Uterus (tissue), 4 donors: ENCODE data around the gene PLPPR5. TPM values are rescaled to one million over a fixed set of nuclear protein-coding genes. Genes with fewer than 3 reads are reported as not detected.
"Not testable (repeated sequence)": the region's sequence is repeated elsewhere in the genome, so short reads cannot be mapped to it uniquely, and the experiment has no call there.

Experiments used
- DNase-seq, 2 donors: peaks; one replicate each; pipeline ENCODE4 v3.0.0-alpha.2; 2019 to 2020
- H3K27ac ChIP-seq, 2 donors: fragments of 200-600 bp; sonication (generic); 1 replicate in 1 of 2; 2 replicates in 1 of 2; pipeline ENCODE4 v1.5.1; 2016 to 2018
- H3K27me3 ChIP-seq, 2 donors: fragments of 200-600 bp; sonication (generic); one replicate each; pipeline ENCODE4 v1.5.1; 2018 to 2019; ENCODE audit warnings: control low read depth in 1 of 2
- H3K36me3 ChIP-seq, 2 donors: fragments of 200-600 bp; sonication (generic); one replicate each; pipeline ENCODE4 v1.5.1; 2019; ENCODE audit warnings: control low read depth in 1 of 2
- H3K4me1 ChIP-seq, 2 donors: fragments of 200-600 bp; sonication (generic); one replicate each; pipeline ENCODE4 v1.5.1; 2018 to 2019; ENCODE audit warnings: control low read depth in 1 of 2
- H3K4me3 ChIP-seq, 2 donors: fragments of 200-600 bp; sonication (generic); 1 replicate in 1 of 2; 2 replicates in 1 of 2; pipeline ENCODE4 v1.5.1; 2018 to 2019; ENCODE audit warnings: mild to moderate bottlenecking in 1 of 2
- H3K9me3 ChIP-seq, 2 donors: fragments of 200-600 bp; sonication (generic); one replicate each; pipeline ENCODE4 v1.5.1; 2019; ENCODE audit warnings: control low read depth in 1 of 2
- CTCF ChIP-seq, 4 experiments: fragments of 200-600 bp in 2 of 4; fragments of 450-650 bp in 2 of 4; sonication (generic) in 2 of 4; IDR thresholded peaks; one replicate each; pipeline ENCODE4 v1.5.1; 2016 to 2019; ENCODE audit warnings: antibody characterized with exemption in 4 of 4, mild to moderate bottlenecking in 2 of 4, moderate library complexity in 1 of 4
- POLR2A ChIP-seq, 2 donors: fragments of 450-650 bp; IDR thresholded peaks; one replicate each; pipeline ENCODE4 v1.6.1; 2016; ENCODE audit warnings: antibody characterized with exemption in 2 of 2, mild to moderate bottlenecking in 1 of 2, moderate library complexity in 1 of 2
- intact Hi-C: fragments of 100-400 bp; cut with DNase I; formaldehyde crosslinking; loops from one replicate; pipeline ENCODE4 v1.15.1; 2023; ENCODE audit warnings: low total_unique reads
- total RNA-seq, 4 donors: library from RNA; depleted of rRNA in 3 of 4; stranded (reverse); fragments of >200 nt in 3 of 4; gene quantifications; one replicate each; pipeline versions ENCODE4 v1.1.0 to v1.2.4, GENCODE V29; 2014 to 2023
- donor health status: DM: yes; HTN: yes; CAD: no.

PLPPR5 gene
- total RNA-seq, 4 donors from 2014 or later: 0.76 TPM; not detected in 3

- DNase-seq: no peak
- Histone ChIP-seq H3K4me3 (no peak overlapping the region), H3K27me3 (no peaks in the 10 kb centered on the region), H3K4me1 (no peaks in the 10 kb centered on the region), H3K36me3 (no peaks in the 10 kb centered on the region), H3K9me3 (no peaks in the 10 kb centered on the region), H3K27ac (no peak overlapping the region)
- TF ChIP-seq CTCF (IDR thresholded peaks at IDR 0.05): no peak
- no peak for TF ChIP-seq POLR2A (IDR thresholded peaks at IDR 0.05)
- intact Hi-C loops: no loop called here
Observed at GRCh38 chr1:98888869-98889268, 115.8 kb downstream of the PLPPR5 start.

GRCh38 chr1:98887507-98887906 is 117.2 kb downstream of the PLPPR5 start:
- TF ChIP-seq POLR2A (IDR thresholded peaks at IDR 0.05) (no peak), CTCF (IDR thresholded peaks at IDR 0.05) (no peak)
- intact Hi-C loops: no loop called here
- Histone ChIP-seq H3K9me3 (no peaks in the 10 kb centered on the region), H3K4me3 (no peak overlapping the region), H3K4me1 (no peaks in the 10 kb centered on the region), H3K27me3 (no peaks in the 10 kb centered on the region), H3K27ac (no peak overlapping the region), H3K36me3 (no peaks in the 10 kb centered on the region)
- DNase-seq: no peak

- Histone ChIP-seq H3K36me3 (no peaks in the 10 kb centered on the region), H3K4me3 (no peak overlapping the region), H3K9me3 (no peaks in the 10 kb centered on the region), H3K27me3 (no peaks in the 10 kb centered on the region), H3K27ac (no peak overlapping the region), H3K4me1 (no peaks in the 10 kb centered on the region)
- no peak for DNase-seq
- TF ChIP-seq POLR2A (IDR thresholded peaks at IDR 0.05) (no peak), CTCF (IDR thresholded peaks at IDR 0.05) (no peak)
- intact Hi-C loops: no loop called here
Observed at GRCh38 chr1:98884864-98885263, 119.8 kb downstream of the PLPPR5 start.

- TF ChIP-seq CTCF (IDR thresholded peaks at IDR 0.05) (no peak), POLR2A (IDR thresholded peaks at IDR 0.05) (no peak)
- Histone ChIP-seq H3K4me3 (no peak overlapping the region), H3K27ac (no peak overlapping the region), H3K36me3 (no peaks in the 10 kb centered on the region), H3K27me3 (no peaks in the 10 kb centered on the region), H3K9me3 (no peaks in the 10 kb centered on the region), H3K4me1 (no peaks in the 10 kb centered on the region)
- intact Hi-C loops: no loop called here
- no peak for DNase-seq
Observed at GRCh38 chr1:98881901-98882300, 122.8 kb downstream of the PLPPR5 start.

- intact Hi-C loops, H3K4me3 ChIP-seq, H3K9me3 ChIP-seq, H3K4me1 ChIP-seq, H3K27ac ChIP-seq, H3K27me3 ChIP-seq, H3K36me3 ChIP-seq, DNase-seq: not testable (repeated sequence)
Observed at GRCh38 chr1:98881234-98881633, 123.4 kb downstream of the PLPPR5 start.

- no peak for DNase-seq
- no peaks in the 10 kb centered on the region for H3K9me3 ChIP-seq
- H3K4me3 ChIP-seq: no peak overlapping the region
- TF ChIP-seq CTCF (IDR thresholded peaks at IDR 0.05) (no peak), POLR2A (IDR thresholded peaks at IDR 0.05) (no peak)
- no peak overlapping the region for H3K27ac ChIP-seq
- H3K36me3 ChIP-seq: no peaks in the 10 kb centered on the region
- H3K4me1 ChIP-seq: no peaks in the 10 kb centered on the region
- intact Hi-C loops: no loop called here
- H3K27me3 ChIP-seq: no peaks in the 10 kb centered on the region
Observed at GRCh38 chr1:98874828-98875227, 129.8 kb downstream of the PLPPR5 start.
